HG03439 (cell line): ENCODE measurements around the gene TRPM2.
"Not testable (repeated sequence)": the region's sequence is repeated elsewhere in the genome, so short reads cannot be mapped to it uniquely, and the experiment has no call there.

ENCODE experiments used
- ATAC-seq: cut with Tn5 transposase; IDR thresholded peaks from one replicate; pipeline ENCODE4 v1.9.1; 2021; ENCODE audit warnings: mild to moderate bottlenecking, moderate library complexity; ENCODE audit not compliant: unreplicated experiment

The TRPM2 gene

GRCh38 chr21:44405948-44406872, 52.8 kb downstream of the TRPM2 start:
- ATAC-seq = no peak

- no peak for ATAC-seq
These were observed 53.5 kb downstream of the TRPM2 start for GRCh38 chr21:44406953-44407352.

- ATAC-seq = no peak
These were observed 54.1 kb downstream of the TRPM2 start for GRCh38 chr21:44407493-44407892.

GRCh38 chr21:44408226-44408625, 54.8 kb downstream of the TRPM2 start:
- ATAC-seq = no peak

- ATAC-seq = no peak
These were observed 60.3 kb downstream of the TRPM2 start for GRCh38 chr21:44413566-44414290.

GRCh38 chr21:44414291-44415072, 61.1 kb downstream of the TRPM2 start:
- ATAC-seq = no peak

- ATAC-seq = no peak
These were observed 61.9 kb downstream of the TRPM2 start for GRCh38 chr21:44415073-44416025.

GRCh38 chr21:44416193-44416592, 62.8 kb downstream of the TRPM2 start:
- ATAC-seq = no peak

GRCh38 chr21:44417621-44418107, 64.2 kb downstream of the TRPM2 start:
- not testable (repeated sequence) for ATAC-seq

GRCh38 chr21:44418108-44418875, 64.9 kb downstream of the TRPM2 start:
- no peak for ATAC-seq

GRCh38 chr21:44418876-44419230, 65.4 kb downstream of the TRPM2 start:
- no peak for ATAC-seq

- ATAC-seq = no peak
These were observed 66.3 kb downstream of the TRPM2 start for GRCh38 chr21:44419679-44420078.

- no peak for ATAC-seq
These were observed 67.2 kb downstream of the TRPM2 start for GRCh38 chr21:44420416-44421205.

- ATAC-seq = no peak
These were observed 68.8 kb downstream of the TRPM2 start for GRCh38 chr21:44421901-44422840.

- no peak for ATAC-seq
These were observed 69.9 kb downstream of the TRPM2 start for GRCh38 chr21:44423312-44423821.

- ATAC-seq = no peak
These were observed 70.7 kb downstream of the TRPM2 start for GRCh38 chr21:44423941-44424607.
